Neural cell (in vitro differentiated cells): ENCODE results near the gene IFI30. TPM values are rescaled to one million over a fixed set of nuclear protein-coding genes. Genes with fewer than 3 reads are reported as not detected.

Experiments
- H2AFZ ChIP-seq: fragments of 200-600, 300-800 bp; sonication (generic), shearing (Covaris generic); 2 replicates; pipeline ENCODE4 v1.6.0; 2014; ENCODE audit warnings: low read depth, mild to moderate bottlenecking, antibody characterized with exemption, low read length, moderate library complexity
- H3F3A ChIP-seq: fragments of 200-600 bp; shearing (Covaris generic); 2 replicates; pipeline ENCODE4 v1.6.1; 2016; ENCODE audit warnings: mild to moderate bottlenecking, moderate library complexity, mixed read lengths, antibody characterized with exemption, low read length; ENCODE audit not compliant: insufficient read depth, poor library complexity, severe bottlenecking
- H3K27ac ChIP-seq: fragments of 200-600, 300-800 bp; sonication (generic), shearing (Covaris generic); 2 replicates; pipeline ENCODE4 v1.5.1; 2014; ENCODE audit warnings: mild to moderate bottlenecking, low read length, moderate library complexity
- H3K27me3 ChIP-seq: fragments of 300-800, 200-600 bp; sonication (generic), shearing (Covaris generic); 2 replicates; pipeline ENCODE4 v1.6.0; 2014; ENCODE audit warnings: mild to moderate bottlenecking, low read depth, low read length, moderate library complexity; ENCODE audit not compliant: insufficient read depth
- H3K36me3 ChIP-seq: fragments of 300-800, 200-600 bp; sonication (generic), shearing (Covaris generic); 2 replicates; pipeline ENCODE4 v1.5.1; 2014; ENCODE audit warnings: mild to moderate bottlenecking, antibody characterized with exemption, low read length, moderate library complexity; ENCODE audit not compliant: insufficient read depth
- H3K4me2 ChIP-seq: fragments of 300-800, 200-600 bp; sonication (generic), shearing (Covaris generic); 2 replicates; pipeline ENCODE4 v1.6.0; 2014; ENCODE audit warnings: mild to moderate bottlenecking, low read length
- H3K4me3 ChIP-seq: fragments of 300-800, 200-600 bp; sonication (generic), shearing (Covaris generic); 2 replicates; pipeline ENCODE4 v1.5.1; 2014; ENCODE audit warnings: mild to moderate bottlenecking, low read length, moderate library complexity
- H3K79me2 ChIP-seq: fragments of 200-600 bp; shearing (Covaris generic); replicated peaks from 2 replicates; pipeline ENCODE4 v1.6.0; 2014; ENCODE audit warnings: mild to moderate bottlenecking, low read length, moderate library complexity; ENCODE audit not compliant: insufficient read depth
- H3K9ac ChIP-seq: fragments of 300-800, 200-600 bp; sonication (generic), shearing (Covaris generic); 2 replicates; pipeline ENCODE4 v1.6.1; 2016; ENCODE audit warnings: mild to moderate bottlenecking, low read length, mixed read lengths
- H3K9me2 ChIP-seq: fragments of 200-600 bp; shearing (Covaris generic); 2 replicates; pipeline ENCODE4 v1.6.1; 2016; ENCODE audit warnings: mild to moderate bottlenecking, low read length, mixed read lengths; ENCODE audit not compliant: insufficient read depth
- H3K9me3 ChIP-seq: fragments of 200-600, 300-800 bp; sonication (generic), shearing (Covaris generic); 2 replicates; pipeline ENCODE4 v1.6.1; 2016; ENCODE audit warnings: mild to moderate bottlenecking, mixed run types, low read length, moderate library complexity, mixed read lengths
- H4K20me1 ChIP-seq: fragments of 200-600 bp; shearing (Covaris generic); 2 replicates; pipeline ENCODE4 v1.6.1; 2016; ENCODE audit warnings: mild to moderate bottlenecking, mixed run types; ENCODE audit not compliant: insufficient read depth
- EP300 ChIP-seq: fragments of 450-650 bp; conservative IDR thresholded peaks from 2 replicates; pipeline ENCODE4 v1.6.1; 2014; ENCODE audit warnings: antibody characterized with exemption, mild to moderate bottlenecking, moderate library complexity; ENCODE audit not compliant: poor library complexity, severe bottlenecking
- EZH2 ChIP-seq: fragments of 200-600, 300-800 bp; shearing (Covaris generic), sonication (generic); IDR thresholded peaks from 2 replicates; pipeline ENCODE4 v1.6.1; 2014; ENCODE audit warnings: antibody characterized with exemption, low read length, borderline replicate concordance, mild to moderate bottlenecking; ENCODE audit not compliant: insufficient read depth, poor library complexity, severe bottlenecking
- MXI1 ChIP-seq: fragments of 450-650 bp; conservative IDR thresholded peaks from 2 replicates; pipeline ENCODE4 v1.6.1; 2014; ENCODE audit warnings: antibody characterized with exemption, mild to moderate bottlenecking; ENCODE audit not compliant: poor library complexity, severe bottlenecking
- POLR2AphosphoS5 ChIP-seq: IDR thresholded peaks from 2 replicates; pipeline ENCODE4 v1.6.1; 2012
- RAD21 ChIP-seq: fragments of 450-650 bp; conservative IDR thresholded peaks from 2 replicates; pipeline ENCODE4 v1.6.1; 2014; ENCODE audit warnings: antibody characterized with exemption, mild to moderate bottlenecking, moderate library complexity
- SMC3 ChIP-seq: fragments of 450-650 bp; conservative IDR thresholded peaks from 2 replicates; pipeline ENCODE4 v1.6.1; 2014; ENCODE audit warnings: antibody characterized with exemption, mild to moderate bottlenecking, moderate library complexity; ENCODE audit not compliant: poor library complexity
- TAF1 ChIP-seq: IDR thresholded peaks from 2 replicates; pipeline ENCODE4 v1.6.1; 2012; ENCODE audit warnings: low read depth
- polyA plus RNA-seq: library from polyadenylated mRNA; depleted of rRNA; stranded (reverse); fragments of >200 nt; gene quantifications from 2 replicates; pipeline ENCODE4 v1.2.3, GENCODE V29; 2014
- TF ChIP-seq, protein P1 (sequence below): fragments of 450-650 bp; IDR thresholded peaks from 2 replicates; pipeline ENCODE4 v1.5.1; 2014; ENCODE audit warnings: antibody characterized with exemption, mild to moderate bottlenecking, moderate library complexity; ENCODE audit not compliant: poor library complexity, severe bottlenecking
- TF ChIP-seq, protein P2 (sequence below): IDR thresholded peaks from 2 replicates; pipeline ENCODE4 v1.6.1; 2012; ENCODE audit warnings: borderline replicate concordance

IFI30 gene
- polyA plus RNA-seq, 1 donor from 2014 or later = 0.82 TPM

- Histone ChIP-seq H3K9me3 (no peaks in the 10 kb centered on the region), H3K79me2 (no peaks in the 10 kb centered on the region), H3K9ac (no peak overlapping the region), H3K4me3 (no peak overlapping the region), H3K4me2 (no peak overlapping the region), H3K27ac (no peak overlapping the region), H2AFZ (no peak overlapping the region), H4K20me1 (no peaks in the 10 kb centered on the region), H3K36me3 (no peaks in the 10 kb centered on the region), H3F3A (no peaks in the 10 kb centered on the region), H3K27me3 (no peaks in the 10 kb centered on the region), H3K9me2 (no peaks in the 10 kb centered on the region)
- no peak for TF ChIP-seq EZH2
- TF ChIP-seq, protein P1, sequence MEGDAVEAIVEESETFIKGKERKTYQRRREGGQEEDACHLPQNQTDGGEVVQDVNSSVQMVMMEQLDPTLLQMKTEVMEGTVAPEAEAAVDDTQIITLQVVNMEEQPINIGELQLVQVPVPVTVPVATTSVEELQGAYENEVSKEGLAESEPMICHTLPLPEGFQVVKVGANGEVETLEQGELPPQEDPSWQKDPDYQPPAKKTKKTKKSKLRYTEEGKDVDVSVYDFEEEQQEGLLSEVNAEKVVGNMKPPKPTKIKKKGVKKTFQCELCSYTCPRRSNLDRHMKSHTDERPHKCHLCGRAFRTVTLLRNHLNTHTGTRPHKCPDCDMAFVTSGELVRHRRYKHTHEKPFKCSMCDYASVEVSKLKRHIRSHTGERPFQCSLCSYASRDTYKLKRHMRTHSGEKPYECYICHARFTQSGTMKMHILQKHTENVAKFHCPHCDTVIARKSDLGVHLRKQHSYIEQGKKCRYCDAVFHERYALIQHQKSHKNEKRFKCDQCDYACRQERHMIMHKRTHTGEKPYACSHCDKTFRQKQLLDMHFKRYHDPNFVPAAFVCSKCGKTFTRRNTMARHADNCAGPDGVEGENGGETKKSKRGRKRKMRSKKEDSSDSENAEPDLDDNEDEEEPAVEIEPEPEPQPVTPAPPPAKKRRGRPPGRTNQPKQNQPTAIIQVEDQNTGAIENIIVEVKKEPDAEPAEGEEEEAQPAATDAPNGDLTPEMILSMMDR = peak; percentile 58
- TF ChIP-seq POLR2AphosphoS5 = no peak
Measured at GRCh38 chr19:18160971-18161635, 12.5 kb upstream of the IFI30 start.

GRCh38 chr19:18161636-18162002 is 12.0 kb upstream of the IFI30 start:
- H3K9ac ChIP-seq = no peak overlapping the region
- H3F3A ChIP-seq = no peaks in the 10 kb centered on the region
- H3K27ac ChIP-seq = no peak overlapping the region
- TF ChIP-seq, protein P2, sequence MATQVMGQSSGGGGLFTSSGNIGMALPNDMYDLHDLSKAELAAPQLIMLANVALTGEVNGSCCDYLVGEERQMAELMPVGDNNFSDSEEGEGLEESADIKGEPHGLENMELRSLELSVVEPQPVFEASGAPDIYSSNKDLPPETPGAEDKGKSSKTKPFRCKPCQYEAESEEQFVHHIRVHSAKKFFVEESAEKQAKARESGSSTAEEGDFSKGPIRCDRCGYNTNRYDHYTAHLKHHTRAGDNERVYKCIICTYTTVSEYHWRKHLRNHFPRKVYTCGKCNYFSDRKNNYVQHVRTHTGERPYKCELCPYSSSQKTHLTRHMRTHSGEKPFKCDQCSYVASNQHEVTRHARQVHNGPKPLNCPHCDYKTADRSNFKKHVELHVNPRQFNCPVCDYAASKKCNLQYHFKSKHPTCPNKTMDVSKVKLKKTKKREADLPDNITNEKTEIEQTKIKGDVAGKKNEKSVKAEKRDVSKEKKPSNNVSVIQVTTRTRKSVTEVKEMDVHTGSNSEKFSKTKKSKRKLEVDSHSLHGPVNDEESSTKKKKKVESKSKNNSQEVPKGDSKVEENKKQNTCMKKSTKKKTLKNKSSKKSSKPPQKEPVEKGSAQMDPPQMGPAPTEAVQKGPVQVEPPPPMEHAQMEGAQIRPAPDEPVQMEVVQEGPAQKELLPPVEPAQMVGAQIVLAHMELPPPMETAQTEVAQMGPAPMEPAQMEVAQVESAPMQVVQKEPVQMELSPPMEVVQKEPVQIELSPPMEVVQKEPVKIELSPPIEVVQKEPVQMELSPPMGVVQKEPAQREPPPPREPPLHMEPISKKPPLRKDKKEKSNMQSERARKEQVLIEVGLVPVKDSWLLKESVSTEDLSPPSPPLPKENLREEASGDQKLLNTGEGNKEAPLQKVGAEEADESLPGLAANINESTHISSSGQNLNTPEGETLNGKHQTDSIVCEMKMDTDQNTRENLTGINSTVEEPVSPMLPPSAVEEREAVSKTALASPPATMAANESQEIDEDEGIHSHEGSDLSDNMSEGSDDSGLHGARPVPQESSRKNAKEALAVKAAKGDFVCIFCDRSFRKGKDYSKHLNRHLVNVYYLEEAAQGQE = no peak
- no peak for TF ChIP-seq MXI1
- no peak for TF ChIP-seq TAF1
- no peak for TF ChIP-seq SMC3
- TF ChIP-seq, protein P1 = no peak
- no peak for TF ChIP-seq EP300
- TF ChIP-seq EZH2 = no peak
- no peak for TF ChIP-seq POLR2AphosphoS5
- no peak for TF ChIP-seq RAD21
- H3K79me2 ChIP-seq = no peaks in the 10 kb centered on the region
- no peak overlapping the region for H2AFZ ChIP-seq
- no peaks in the 10 kb centered on the region for H3K9me3 ChIP-seq
- H3K4me2 ChIP-seq = no peak overlapping the region
- no peaks in the 10 kb centered on the region for H3K27me3 ChIP-seq
- no peaks in the 10 kb centered on the region for H4K20me1 ChIP-seq
- no peak overlapping the region for H3K4me3 ChIP-seq
- H3K36me3 ChIP-seq = no peaks in the 10 kb centered on the region
- no peaks in the 10 kb centered on the region for H3K9me2 ChIP-seq
